ENCODE measurements around the gene PCCB.

DNA sequence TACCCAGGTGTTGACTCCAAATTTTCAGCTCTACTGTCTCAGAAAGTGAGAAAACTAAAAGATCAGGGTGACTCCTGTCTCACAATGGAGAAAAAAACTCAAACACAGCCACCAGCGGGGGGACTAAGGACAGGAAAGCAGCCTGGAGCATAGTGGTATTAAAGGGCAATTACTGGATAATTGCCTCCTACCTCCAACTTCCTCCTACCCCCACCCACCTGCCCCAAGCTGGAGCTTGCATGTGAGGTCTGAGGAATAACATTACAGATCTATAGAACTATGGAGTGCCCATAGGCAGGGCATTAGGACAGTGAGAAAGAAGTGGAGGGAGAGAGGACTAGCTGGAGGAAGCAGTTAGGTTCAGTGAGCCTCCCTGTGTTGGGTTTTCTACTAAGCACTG, 2.7 kb upstream of the PCCB start:
- TF ChIP-seq, protein P1, sequence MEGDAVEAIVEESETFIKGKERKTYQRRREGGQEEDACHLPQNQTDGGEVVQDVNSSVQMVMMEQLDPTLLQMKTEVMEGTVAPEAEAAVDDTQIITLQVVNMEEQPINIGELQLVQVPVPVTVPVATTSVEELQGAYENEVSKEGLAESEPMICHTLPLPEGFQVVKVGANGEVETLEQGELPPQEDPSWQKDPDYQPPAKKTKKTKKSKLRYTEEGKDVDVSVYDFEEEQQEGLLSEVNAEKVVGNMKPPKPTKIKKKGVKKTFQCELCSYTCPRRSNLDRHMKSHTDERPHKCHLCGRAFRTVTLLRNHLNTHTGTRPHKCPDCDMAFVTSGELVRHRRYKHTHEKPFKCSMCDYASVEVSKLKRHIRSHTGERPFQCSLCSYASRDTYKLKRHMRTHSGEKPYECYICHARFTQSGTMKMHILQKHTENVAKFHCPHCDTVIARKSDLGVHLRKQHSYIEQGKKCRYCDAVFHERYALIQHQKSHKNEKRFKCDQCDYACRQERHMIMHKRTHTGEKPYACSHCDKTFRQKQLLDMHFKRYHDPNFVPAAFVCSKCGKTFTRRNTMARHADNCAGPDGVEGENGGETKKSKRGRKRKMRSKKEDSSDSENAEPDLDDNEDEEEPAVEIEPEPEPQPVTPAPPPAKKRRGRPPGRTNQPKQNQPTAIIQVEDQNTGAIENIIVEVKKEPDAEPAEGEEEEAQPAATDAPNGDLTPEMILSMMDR (IDR thresholded peaks at IDR 0.05; ENCODE audit: low read depth, low read length): no peak
- TF ChIP-seq EZH2phosphoT487 (IDR thresholded peaks at IDR 0.05; ENCODE audit: low read depth): no peak

All from OCI-LY3 (cell line).